ENCODE data around the gene FAM217A. TPM values are rescaled to one million over a fixed set of nuclear protein-coding genes. Genes with fewer than 3 reads are reported as not detected.

The FAM217A gene
- polyA plus RNA-seq, 1 donor (not counting 4 experiments of a cell fraction or from before 2014, with no cell fraction given), result not detected

- TF ChIP-seq EZH2 (IDR thresholded peaks at IDR 0.05; ENCODE audit: low read length), result no peak
- TF ChIP-seq CTCF (optimal IDR thresholded peaks at IDR 0.05 in 1 of 3, IDR thresholded peaks at IDR 0.05 in 1 of 3, conservative IDR thresholded peaks at IDR 0.05 in 1 of 3; ENCODE audit: extremely low read depth in 1 of 3, insufficient read depth in 2 of 3, low read length in 3 of 3), result no peak
- dilution Hi-C loops (cut with MboI; ENCODE audit: extremely low pct_ligation_motif_present, low sequenced_read_pairs), result no loop called here
- H3K27me3 ChIP-seq (ENCODE audit: control insufficient read depth, extremely low read depth, insufficient read depth, low read length), result no peaks in the 10 kb centered on the region
- no peaks in the 10 kb centered on the region for H3K36me3 ChIP-seq (ENCODE audit: control insufficient read depth in 2 of 2, extremely low read depth in 1 of 2, insufficient read depth in 2 of 2, low read length in 2 of 2)
- H2AFZ ChIP-seq (ENCODE audit: control insufficient read depth, low read length), result no peak overlapping the region
- DNase-seq (ENCODE audit: low read depth, low spot score), result no peak
- peaks cover 6% of the 10 kb centered on the region for H3K4me1 ChIP-seq (ENCODE audit: control insufficient read depth, extremely low read depth, insufficient read depth, low read length)
- no peaks in the 10 kb centered on the region for H3K79me2 ChIP-seq (ENCODE audit: control insufficient read depth, insufficient read depth, low read length)
- no peaks in the 10 kb centered on the region for H3K9me1 ChIP-seq (ENCODE audit: control insufficient read depth, extremely low read depth, insufficient read depth, low read length)
- H3K9ac ChIP-seq (ENCODE audit: control insufficient read depth, extremely low read depth, insufficient read depth, low read length), result no peak overlapping the region
- no peaks in the 10 kb centered on the region for H3K9me3 ChIP-seq (ENCODE audit: control insufficient read depth, low read depth, low read length)
- H3K27ac ChIP-seq (ENCODE audit: control insufficient read depth, insufficient read depth, low read length), result no peak overlapping the region
- H4K20me1 ChIP-seq (ENCODE audit: control insufficient read depth, extremely low read depth, insufficient read depth, low read length), result no peaks in the 10 kb centered on the region
- no peak overlapping the region for H3K4me3 ChIP-seq (ENCODE audit: control insufficient read depth in 2 of 3, extremely low read depth in 1 of 3, insufficient read depth in 2 of 3, low read depth in 1 of 3, low read length in 3 of 3)
- no peak for FAIRE-seq
- no peak overlapping the region for H3K4me2 ChIP-seq (ENCODE audit: control insufficient read depth, extremely low read depth, insufficient read depth, low read depth, low read length)
Observed at GRCh38 chr6:4107873-4108272, 28.9 kb upstream of the FAM217A start.

DNA sequence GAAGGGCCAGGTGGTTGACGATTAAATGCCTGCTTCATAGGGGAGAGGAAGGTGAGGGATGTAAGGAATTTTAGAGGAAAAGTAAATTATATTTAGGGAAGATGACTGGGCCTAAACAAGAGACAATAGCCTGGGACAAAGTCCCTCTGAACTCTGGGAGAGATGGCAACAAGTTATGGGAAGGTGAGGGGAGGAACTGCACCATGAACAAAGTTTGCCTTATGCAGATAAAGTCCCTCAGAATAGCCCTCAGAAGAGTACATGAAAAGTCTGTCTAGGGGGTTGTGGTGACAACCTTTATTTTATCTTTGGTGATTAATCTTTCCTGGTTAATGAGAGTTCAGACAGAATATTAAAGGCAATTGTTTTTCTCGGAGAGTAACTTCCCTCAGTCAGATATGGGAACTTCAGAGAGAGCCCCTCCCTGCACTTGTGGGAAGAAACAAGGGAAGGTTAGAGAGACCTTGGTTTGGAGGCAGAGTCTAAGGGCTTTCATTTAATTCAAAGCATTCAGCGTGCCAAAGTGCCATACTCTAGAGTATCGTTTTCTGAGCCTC is 27.1 kb upstream of the FAM217A start:
- Histone ChIP-seq H4K20me1 (ENCODE audit: control insufficient read depth, extremely low read depth, insufficient read depth, low read length) (no peaks in the 10 kb centered on the region), H3K9ac (ENCODE audit: control insufficient read depth, extremely low read depth, insufficient read depth, low read length) (no peak overlapping the region), H3K36me3 (ENCODE audit: control insufficient read depth in 2 of 2, extremely low read depth in 1 of 2, insufficient read depth in 2 of 2, low read length in 2 of 2) (no peaks in the 10 kb centered on the region), H3K4me1 (ENCODE audit: control insufficient read depth, extremely low read depth, insufficient read depth, low read length) (peaks cover 6% of the 10 kb centered on the region), H3K79me2 (ENCODE audit: control insufficient read depth, insufficient read depth, low read length) (no peaks in the 10 kb centered on the region), H3K27me3 (ENCODE audit: control insufficient read depth, extremely low read depth, insufficient read depth, low read length) (no peaks in the 10 kb centered on the region), H3K4me3 (ENCODE audit: control insufficient read depth in 2 of 3, extremely low read depth in 1 of 3, insufficient read depth in 2 of 3, low read depth in 1 of 3, low read length in 3 of 3) (no peak overlapping the region), H3K9me3 (ENCODE audit: control insufficient read depth, low read depth, low read length) (no peaks in the 10 kb centered on the region), H3K4me2 (ENCODE audit: control insufficient read depth, extremely low read depth, insufficient read depth, low read depth, low read length) (no peak overlapping the region), H3K9me1 (ENCODE audit: control insufficient read depth, extremely low read depth, insufficient read depth, low read length) (no peaks in the 10 kb centered on the region), H2AFZ (ENCODE audit: control insufficient read depth, low read length) (no peak overlapping the region), H3K27ac (ENCODE audit: control insufficient read depth, insufficient read depth, low read length) (no peak overlapping the region)
- no peak for FAIRE-seq
- no peak for TF ChIP-seq CTCF (optimal IDR thresholded peaks at IDR 0.05 in 1 of 3, IDR thresholded peaks at IDR 0.05 in 1 of 3, conservative IDR thresholded peaks at IDR 0.05 in 1 of 3; ENCODE audit: extremely low read depth in 1 of 3, insufficient read depth in 2 of 3, low read length in 3 of 3)
- TF ChIP-seq EZH2 (IDR thresholded peaks at IDR 0.05; ENCODE audit: low read length), result no peak
- dilution Hi-C loops (cut with MboI; ENCODE audit: extremely low pct_ligation_motif_present, low sequenced_read_pairs), result no loop called here
- no peak for DNase-seq (ENCODE audit: low read depth, low spot score)

Measured in keratinocyte (primary cell).